Aorta (tissue), 5 donors: ENCODE data around the gene CNIH3. TPM values are rescaled to one million over a fixed set of nuclear protein-coding genes. Genes with fewer than 3 reads are reported as not detected.

ENCODE experiments used
- ATAC-seq: fragments of 200-7000 bp; cut with Tn5 transposase; one replicate; pipeline ENCODE4 v1.9.1; 2022; ENCODE audit warnings: moderate library complexity; ENCODE audit not compliant: low FRiP score
- DNase-seq, 2 donors: peaks; one replicate each; pipeline ENCODE4 v3.0.0-alpha.2; 2020
- H3K27ac ChIP-seq, 2 donors: one replicate each; pipeline ENCODE4 v1.5.1; 2013; ENCODE audit warnings: low read length in 2 of 2, mild to moderate bottlenecking in 2 of 2, moderate library complexity in 2 of 2, control low read depth in 1 of 2, inconsistent platforms in 1 of 2, low read depth in 1 of 2
- H3K27me3 ChIP-seq, 2 donors: one replicate each; pipeline ENCODE4 v1.6.1; 2013; ENCODE audit warnings: control low read depth in 1 of 2, low read length in 1 of 2, mild to moderate bottlenecking in 1 of 2, moderate library complexity in 1 of 2; ENCODE audit not compliant: insufficient read depth in 2 of 2, control insufficient read depth in 1 of 2
- H3K36me3 ChIP-seq, 2 donors: one replicate each; pipeline ENCODE4 v1.6.1; 2013; ENCODE audit warnings: control low read depth in 1 of 2, low read length in 1 of 2, mild to moderate bottlenecking in 1 of 2; ENCODE audit not compliant: insufficient read depth in 2 of 2, control insufficient read depth in 1 of 2
- H3K4me1 ChIP-seq, 2 donors: one replicate each; pipeline ENCODE4 v1.6.1; 2013; ENCODE audit warnings: low read length in 2 of 2, control low read depth in 1 of 2, mild to moderate bottlenecking in 1 of 2, moderate library complexity in 1 of 2; ENCODE audit not compliant: insufficient read depth in 2 of 2, control insufficient read depth in 1 of 2
- H3K4me3 ChIP-seq, 2 donors: one replicate each; pipeline ENCODE4 v1.5.1; 2013; ENCODE audit warnings: low read length in 2 of 2, control low read depth in 1 of 2, mild to moderate bottlenecking in 1 of 2
- H3K9me3 ChIP-seq: one replicate; pipeline ENCODE4 v1.6.1; 2013; ENCODE audit warnings: mild to moderate bottlenecking, low read length; ENCODE audit not compliant: control insufficient read depth
- WGBS, 2 donors: extraction: QIAGEN DNeasy Blood & Tissue Kit; methylation state at CpG; one replicate each; pipeline ENCODE4 v1.1.7; 2013; 5-methylcytosine and 5-hydroxymethylcytosine counted together
- intact Hi-C, 2 donors: fragments of 100-400 bp; cut with DNase I; formaldehyde crosslinking; loops; one replicate each; pipeline versions ENCODE4 v1.14.2 to v1.15.0; 2022
- polyA plus RNA-seq, 2 donors: library from polyadenylated mRNA; stranded (reverse); fragments of 200-250 nt; gene quantifications; one replicate each; pipeline ENCODE4 v1.2.3, GENCODE V29; 2013
- total RNA-seq, 2 donors: library from RNA; stranded (reverse); fragmentation: NEBNext Ultra II Directional; extraction: Animal tissue kit (Norgen Biotek cat#: 25700); gene quantifications; one replicate each; pipeline ENCODE4 v1.2.1, GENCODE V29; 2021
- donor health status: healthy with polysubstance abuse.
- donor health status: Bipolar disorder and iron deficiency.
- donor health status: DM: no; HTN: no; CAD: no.
- donor health status: DM: no; HTN: no; CAD: no.
- donor health status: DM: yes; HTN: yes; CAD: no.

CNIH3 gene
- total and polyA plus RNA-seq, 4 donors: 2.4 to 8.2 (median 3.3) TPM

DNA sequence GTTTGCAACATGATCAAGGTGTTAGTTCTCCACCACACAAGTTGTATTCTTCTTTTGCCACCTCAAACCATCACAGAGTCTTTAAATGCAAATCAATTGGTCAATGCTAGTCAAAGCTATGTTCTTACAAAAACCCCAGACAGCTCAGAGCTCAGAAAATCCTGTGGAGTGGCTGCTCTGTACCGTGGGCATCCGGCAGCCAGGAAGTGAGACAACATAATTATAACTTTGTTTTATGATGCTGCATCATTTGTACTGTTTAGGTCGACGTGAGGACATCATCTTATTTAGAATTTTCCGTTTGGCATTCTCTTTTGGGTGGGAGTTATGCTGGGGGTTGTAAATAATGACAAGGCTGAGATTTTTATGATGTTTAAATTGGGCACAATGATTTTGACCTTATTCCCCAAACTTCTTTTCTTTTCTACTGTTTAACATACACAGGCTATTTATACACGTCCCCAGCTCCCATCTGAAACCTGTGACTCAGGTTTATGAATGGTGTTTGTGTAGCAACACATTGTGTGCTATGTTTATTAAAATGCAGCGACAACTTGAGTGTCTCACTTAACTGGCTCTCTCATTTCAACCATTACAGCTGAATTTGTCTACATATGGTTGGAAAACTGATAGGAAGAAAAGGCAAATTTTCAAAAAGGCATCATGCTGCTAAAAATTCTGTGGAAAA, 124.0 kb downstream of the CNIH3 start:
- intact Hi-C loops: no loop called here
- DNase-seq (no peak), ATAC-seq (no peak)
- Histone ChIP-seq H3K4me1 (no peaks in the 10 kb centered on the region), H3K4me3 (no peak overlapping the region), H3K36me3 (no peaks in the 10 kb centered on the region), H3K27ac (no peak overlapping the region), H3K27me3 (peaks cover 0 to 2% of the 10 kb centered on the region in 2 donors), H3K9me3 (no peaks in the 10 kb centered on the region)
- WGBS, 2 donors: 72 to 73% methylated on average over 7 of the region's 7 CpGs

DNA sequence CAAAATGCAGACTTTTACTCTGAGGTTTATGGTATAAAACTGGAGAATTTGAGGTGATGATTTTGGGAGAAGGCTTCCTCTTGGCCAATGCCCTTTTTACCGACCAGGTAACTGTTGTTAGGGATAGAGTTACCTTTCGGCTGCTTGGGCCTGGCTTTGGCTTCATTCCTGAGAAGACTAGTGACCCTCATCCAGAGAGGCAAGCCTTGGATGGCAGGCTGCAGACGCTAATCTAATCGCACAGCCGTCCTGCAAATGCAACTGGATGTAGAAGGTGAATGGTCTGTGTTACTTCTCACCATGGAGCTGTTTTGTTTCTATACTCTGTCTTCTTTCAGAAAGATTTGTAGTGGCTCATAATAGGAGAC, 124.6 kb downstream of the CNIH3 start:
- WGBS, 2 donors: 80 to 87% methylated on average over 5 of the region's 5 CpGs
- no peak for ATAC-seq
- H3K27ac ChIP-seq: no peak overlapping the region
- H3K4me3 ChIP-seq: no peak overlapping the region
- DNase-seq: no peak
- no peaks in the 10 kb centered on the region for H3K4me1 ChIP-seq
- no peaks in the 10 kb centered on the region for H3K36me3 ChIP-seq
- no peaks in the 10 kb centered on the region for H3K9me3 ChIP-seq
- H3K27me3 ChIP-seq: peaks cover 0 to 2% of the 10 kb centered on the region in 2 donors
- intact Hi-C loops: no loop called here

GRCh38 chr1:224742349-224742748, 126.2 kb downstream of the CNIH3 start:
- no peak for ATAC-seq
- H3K36me3 ChIP-seq: no peaks in the 10 kb centered on the region
- DNase-seq: no peak
- intact Hi-C loops: no loop called here
- no peak overlapping the region for H3K4me3 ChIP-seq
- no peaks in the 10 kb centered on the region for H3K4me1 ChIP-seq
- H3K9me3 ChIP-seq: no peaks in the 10 kb centered on the region
- H3K27me3 ChIP-seq: peaks cover 0 to 2% of the 10 kb centered on the region in 2 donors
- H3K27ac ChIP-seq: no peak overlapping the region
- 77 to 82% methylated on average over 6 of the region's 6 CpGs for WGBS, 2 donors

DNA sequence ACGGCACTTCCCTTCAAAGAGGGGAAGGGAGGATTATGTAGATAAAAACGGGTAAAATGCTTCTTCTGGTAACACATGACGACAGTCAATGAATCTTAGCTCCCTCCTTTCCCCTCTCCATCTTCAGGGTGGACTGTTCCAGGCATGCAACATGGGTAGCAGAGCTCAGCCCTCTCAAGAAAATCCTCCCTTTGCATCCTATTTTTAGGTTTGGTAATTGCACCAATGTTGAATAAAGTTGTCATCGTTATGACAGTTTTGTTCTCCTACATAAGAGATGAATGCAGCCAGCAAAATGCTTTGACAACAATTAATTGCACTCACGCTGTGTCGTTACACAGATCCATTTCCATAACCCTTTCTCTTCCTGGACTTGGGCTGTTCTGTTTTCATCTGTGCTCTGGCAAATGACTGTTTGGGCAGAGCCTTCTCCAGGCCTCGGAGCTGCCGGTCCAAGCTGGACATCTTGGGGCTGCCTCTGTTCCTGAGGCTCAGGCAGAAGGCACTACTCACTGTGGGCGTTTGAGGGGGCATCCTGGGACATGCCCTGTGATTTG, 127.6 kb downstream of the CNIH3 start:
- no peak for DNase-seq
- WGBS, 2 donors: 41 to 47% methylated on average over 9 of the region's 9 CpGs

DNA sequence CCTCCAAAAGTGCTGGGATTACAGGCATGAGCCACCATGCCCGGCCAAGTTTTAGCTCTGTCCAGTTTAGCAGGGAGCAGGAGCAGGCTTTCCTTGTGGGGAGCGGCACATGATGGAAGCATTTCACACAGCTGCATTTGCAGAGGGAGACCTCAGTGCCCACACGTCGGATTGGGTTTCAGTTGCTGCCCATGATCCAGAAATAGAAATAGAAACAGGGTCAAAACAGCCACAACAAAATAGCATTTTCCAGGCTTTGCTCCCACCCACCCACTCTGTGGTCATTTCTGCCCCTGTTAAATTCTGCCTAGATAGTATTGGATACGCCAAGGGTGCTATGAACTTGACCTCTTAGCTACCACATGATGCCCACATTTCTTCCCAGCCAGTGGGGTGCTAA, 128.4 kb downstream of the CNIH3 start:
- intact Hi-C loops: no loop called here

More for the DNA sequence above, 127.6 kb downstream of the CNIH3 start:
- Histone ChIP-seq H3K4me1 (no peaks in the 10 kb centered on the region), H3K4me3 (no peak overlapping the region), H3K27me3 (peaks cover 0 to 2% of the 10 kb centered on the region in 2 donors), H3K9me3 (no peaks in the 10 kb centered on the region), H3K27ac (no peak overlapping the region), H3K36me3 (no peaks in the 10 kb centered on the region)
- intact Hi-C loops: no loop called here
- no peak for ATAC-seq

GRCh38 chr1:224745394-224745793, 129.3 kb downstream of the CNIH3 start:
- no peak for DNase-seq
- no peaks in the 10 kb centered on the region for H3K27me3 ChIP-seq
- no peaks in the 10 kb centered on the region for H3K4me1 ChIP-seq
- no peak overlapping the region for H3K27ac ChIP-seq
- 34 to 47% methylated on average over 1 of the region's 1 CpG for WGBS, 2 donors
- intact Hi-C loops: no loop called here
- ATAC-seq: no peak
- H3K36me3 ChIP-seq: no peaks in the 10 kb centered on the region
- no peak overlapping the region for H3K4me3 ChIP-seq
- peaks cover 1% of the 10 kb centered on the region for H3K9me3 ChIP-seq

More for the DNA sequence above, 128.4 kb downstream of the CNIH3 start:
- DNase-seq: no peak
- H3K36me3 ChIP-seq: no peaks in the 10 kb centered on the region
- H3K4me3 ChIP-seq: no peak overlapping the region
- 57 to 59% methylated on average over 5 of the region's 5 CpGs for WGBS, 2 donors
- ATAC-seq: no peak
- H3K27me3 ChIP-seq: no peaks in the 10 kb centered on the region
- no peaks in the 10 kb centered on the region for H3K9me3 ChIP-seq
- no peaks in the 10 kb centered on the region for H3K4me1 ChIP-seq
- no peak overlapping the region for H3K27ac ChIP-seq

- Histone ChIP-seq H3K36me3 (no peaks in the 10 kb centered on the region), H3K27ac (no peak overlapping the region), H3K27me3 (no peaks in the 10 kb centered on the region), H3K9me3 (peaks cover 1% of the 10 kb centered on the region), H3K4me3 (no peak overlapping the region), H3K4me1 (no peaks in the 10 kb centered on the region)
- 84 to 87% methylated on average over 4 of the region's 4 CpGs for WGBS, 2 donors
- intact Hi-C loops: no loop called here
- no peak for DNase-seq
- no peak for ATAC-seq
These were observed 129.8 kb downstream of the CNIH3 start for GRCh38 chr1:224745924-224746323.

GRCh38 chr1:224747578-224747977, 131.5 kb downstream of the CNIH3 start:
- ATAC-seq: no peak
- 56 to 57% methylated on average over 4 of the region's 4 CpGs for WGBS, 2 donors
- peaks cover 1% of the 10 kb centered on the region for H3K9me3 ChIP-seq

DNA sequence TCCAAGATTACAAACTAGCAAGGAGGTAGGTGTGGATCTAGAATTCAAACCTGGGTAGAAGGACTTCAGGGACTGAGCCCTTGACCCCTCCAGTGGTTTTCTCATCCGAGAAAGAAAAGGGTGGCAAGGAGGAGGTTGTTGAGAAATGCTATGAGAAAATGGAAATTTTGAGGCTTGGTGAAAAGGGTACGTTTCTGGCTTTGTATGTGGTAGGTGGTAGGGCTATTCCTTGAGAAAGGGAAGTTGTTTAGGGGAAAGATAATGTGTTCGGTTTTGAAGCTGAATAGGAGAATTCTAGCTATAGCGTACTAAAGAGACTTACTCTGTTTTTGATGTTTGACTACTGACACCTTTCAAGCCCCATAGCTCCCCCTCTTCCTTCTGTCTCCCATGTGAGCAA, 133.8 kb downstream of the CNIH3 start:
- intact Hi-C loops: no loop called here
- no peaks in the 10 kb centered on the region for H3K4me1 ChIP-seq
- H3K36me3 ChIP-seq: no peaks in the 10 kb centered on the region
- ATAC-seq: no peak
- no peak overlapping the region for H3K27ac ChIP-seq
- H3K27me3 ChIP-seq: no peaks in the 10 kb centered on the region
- 82 to 89% methylated on average over 4 of the region's 4 CpGs for WGBS, 2 donors
- H3K4me3 ChIP-seq: no peak overlapping the region
- H3K9me3 ChIP-seq: peaks cover 2% of the 10 kb centered on the region
- no peak for DNase-seq

More at GRCh38 chr1:224747578-224747977, 131.5 kb downstream of the CNIH3 start:
- Histone ChIP-seq H3K36me3 (no peaks in the 10 kb centered on the region), H3K4me1 (no peaks in the 10 kb centered on the region), H3K27ac (no peak overlapping the region), H3K27me3 (no peaks in the 10 kb centered on the region), H3K4me3 (no peak overlapping the region)
- intact Hi-C loops: no loop called here
- DNase-seq: no peak
